GM18505 (cell line): ENCODE measurements around the gene FGF14.

Source experiments
- ATAC-seq: cut with Tn5 transposase; IDR thresholded peaks from one replicate; pipeline ENCODE4 v1.9.1; 2021; ENCODE audit not compliant: unreplicated experiment
- POLR2A ChIP-seq: IDR thresholded peaks from 4 replicates; pipeline ENCODE4 v1.6.1; 2011; ENCODE audit warnings: borderline replicate concordance; ENCODE audit not compliant: insufficient read depth, insufficient read length; ENCODE audit errors: extremely low read depth

FGF14 gene

DNA sequence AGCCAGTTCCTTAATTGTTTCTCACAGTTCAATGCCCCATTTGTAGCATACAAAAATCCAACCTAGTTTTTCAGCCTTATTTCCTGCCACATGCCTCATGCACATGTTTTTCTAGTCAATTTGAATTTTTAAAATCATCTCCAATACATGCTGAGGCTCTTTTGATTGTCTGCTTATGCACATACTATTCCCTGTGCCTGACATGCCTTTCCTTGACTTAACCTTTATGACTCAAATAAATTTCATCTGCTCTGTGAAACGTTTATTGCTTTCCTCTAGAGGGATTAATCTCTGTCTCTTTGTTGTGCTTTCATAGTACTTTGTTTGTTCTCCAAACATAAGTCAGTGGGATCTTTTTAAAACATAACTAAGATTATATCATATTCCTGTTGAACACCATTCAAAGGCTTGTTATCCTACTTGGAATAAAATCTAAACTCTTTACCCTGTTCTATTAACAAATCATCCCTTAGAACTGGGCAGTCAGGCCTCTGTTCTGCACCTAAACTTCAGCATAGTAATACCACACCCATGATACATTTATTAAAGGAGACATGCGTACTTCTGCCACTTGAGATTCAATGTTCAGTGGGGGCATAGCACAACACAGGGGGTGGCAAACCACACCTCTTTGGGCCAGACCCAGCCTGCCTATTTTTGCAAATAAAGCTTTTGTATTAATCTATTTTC is 346.6 kb downstream of the FGF14 start:
- no peak for ATAC-seq
- no peak for TF ChIP-seq POLR2A

DNA sequence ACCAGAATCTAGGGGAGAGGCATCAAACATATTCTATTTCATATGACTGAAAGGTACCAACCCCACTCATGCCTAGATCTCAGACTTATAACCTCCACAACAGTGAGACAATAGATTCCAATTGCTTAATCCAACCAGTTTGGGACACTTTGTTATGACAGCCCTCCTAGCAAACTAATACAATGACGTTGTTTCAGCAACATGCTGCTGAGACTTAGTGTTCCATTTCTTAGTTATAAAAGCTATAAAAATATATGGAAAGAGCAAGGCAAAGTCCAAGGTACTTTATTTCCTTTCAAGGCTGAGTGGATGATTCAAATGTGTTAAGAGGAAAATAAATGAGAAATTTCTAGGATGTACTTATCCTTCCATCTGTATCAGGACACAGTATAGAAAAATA is 352.0 kb downstream of the FGF14 start:
- no peak for ATAC-seq
- TF ChIP-seq POLR2A = no peak

GRCh38 chr13:102045731-102046130 is 356.1 kb downstream of the FGF14 start:
- ATAC-seq = no peak
- TF ChIP-seq POLR2A = no peak

GRCh38 chr13:102042746-102043145 is 359.1 kb downstream of the FGF14 start:
- no peak for TF ChIP-seq POLR2A
- ATAC-seq = no peak

DNA sequence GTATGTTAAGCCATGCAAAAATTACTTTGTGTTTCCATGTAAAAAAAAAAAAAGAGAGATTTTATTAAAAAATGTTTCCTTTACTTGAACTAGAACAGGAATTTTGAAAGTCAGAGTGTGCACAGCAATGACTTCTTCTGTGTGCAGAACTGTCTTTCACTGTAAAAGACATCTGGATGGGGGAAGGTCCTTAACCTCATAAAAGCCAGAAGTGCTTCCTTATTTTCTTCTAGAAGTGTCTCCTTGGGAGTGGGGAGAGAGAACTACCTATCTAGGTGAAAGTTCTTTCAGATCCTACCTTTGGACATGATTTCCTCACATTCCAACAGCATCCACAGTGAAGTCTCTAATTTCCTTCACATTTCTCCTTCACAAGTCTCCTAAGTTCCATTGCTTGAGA is 360.3 kb downstream of the FGF14 start:
- no peak for ATAC-seq
- TF ChIP-seq POLR2A = no peak

DNA sequence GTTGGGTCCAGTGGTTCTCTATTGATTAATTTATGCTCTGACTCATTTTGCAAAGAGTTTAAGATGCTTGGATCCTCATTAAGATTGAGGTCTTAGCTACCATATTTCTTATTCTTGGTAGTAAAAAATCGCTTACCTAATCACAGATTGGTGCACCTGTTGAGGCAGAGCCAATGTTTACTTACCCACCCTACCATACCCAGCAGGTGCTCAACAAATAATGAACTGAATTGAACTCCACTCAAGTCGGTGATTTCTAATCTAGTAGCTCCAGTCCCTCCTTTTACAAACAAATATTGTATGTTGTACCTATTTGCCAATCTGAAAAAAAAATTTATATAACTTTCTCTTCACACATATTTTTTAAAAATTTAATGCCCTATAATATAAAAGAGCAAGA is 361.0 kb downstream of the FGF14 start:
- TF ChIP-seq POLR2A = no peak
- no peak for ATAC-seq

DNA sequence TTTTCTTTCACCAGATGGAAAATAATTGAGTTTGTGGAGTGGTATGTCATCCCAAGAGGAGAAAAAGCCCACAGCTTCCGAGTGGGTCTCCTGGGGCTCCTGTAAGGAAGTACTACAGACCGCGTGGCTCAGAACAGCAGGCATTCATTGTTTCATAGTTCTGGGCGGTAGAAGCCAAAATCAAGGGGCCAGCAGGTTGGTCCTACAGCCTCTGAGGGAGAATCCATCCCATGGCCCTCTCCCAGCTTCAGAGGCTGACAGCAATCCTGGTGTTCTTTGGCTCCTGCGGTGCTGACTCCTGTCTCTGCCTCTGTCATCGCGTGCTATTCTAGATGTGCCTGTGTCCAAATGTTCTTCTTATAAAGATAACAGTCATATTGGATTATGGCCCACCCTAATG is 362.6 kb downstream of the FGF14 start:
- ATAC-seq = no peak
- no peak for TF ChIP-seq POLR2A

- no peak for TF ChIP-seq POLR2A
- ATAC-seq = no peak
These were observed 363.1 kb downstream of the FGF14 start for GRCh38 chr13:102038787-102039186.

GRCh38 chr13:102035969-102036368 is 365.9 kb downstream of the FGF14 start:
- no peak for TF ChIP-seq POLR2A
- no peak for ATAC-seq

GRCh38 chr13:102033857-102034331 is 368.0 kb downstream of the FGF14 start:
- ATAC-seq = no peak
- no peak for TF ChIP-seq POLR2A

DNA sequence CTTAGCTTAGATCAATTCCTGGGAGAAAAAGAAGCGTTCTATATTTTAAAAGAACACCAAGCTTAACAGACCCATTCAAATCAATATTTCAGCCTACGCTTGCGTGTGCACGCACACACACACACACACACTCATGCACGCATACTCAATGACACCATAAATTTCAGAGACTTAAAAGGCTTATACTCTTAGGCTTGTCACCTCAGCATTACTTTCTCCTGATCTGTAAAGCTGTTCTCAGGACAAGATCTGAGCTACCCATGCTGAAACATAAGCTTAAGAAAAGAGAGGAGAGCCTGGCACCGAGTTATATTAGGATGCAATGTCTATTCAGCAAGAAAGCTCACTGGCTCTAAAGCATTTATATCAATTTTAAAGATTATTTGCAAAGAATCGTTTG is 368.5 kb downstream of the FGF14 start:
- ATAC-seq = no peak
- TF ChIP-seq POLR2A = no peak

DNA sequence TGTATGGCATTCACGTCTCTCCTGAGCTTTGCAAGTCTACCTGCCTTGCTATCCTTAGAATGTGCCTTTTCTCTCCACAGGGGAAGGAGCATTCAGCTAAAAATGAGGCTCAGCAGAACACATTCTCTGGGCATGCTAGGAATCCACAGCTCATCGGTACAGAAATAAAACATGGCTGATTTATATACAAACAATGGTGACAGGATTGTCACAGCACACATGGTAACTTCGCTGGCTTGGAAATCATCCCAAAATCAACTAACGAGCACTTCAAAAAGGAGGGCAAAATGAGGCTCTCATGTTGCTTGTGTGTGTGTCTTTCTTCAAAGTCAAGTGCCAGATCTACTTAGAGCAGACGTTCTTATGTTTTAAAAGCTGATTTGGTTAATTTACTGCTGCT is 373.0 kb downstream of the FGF14 start:
- no peak for ATAC-seq
- no peak for TF ChIP-seq POLR2A

DNA sequence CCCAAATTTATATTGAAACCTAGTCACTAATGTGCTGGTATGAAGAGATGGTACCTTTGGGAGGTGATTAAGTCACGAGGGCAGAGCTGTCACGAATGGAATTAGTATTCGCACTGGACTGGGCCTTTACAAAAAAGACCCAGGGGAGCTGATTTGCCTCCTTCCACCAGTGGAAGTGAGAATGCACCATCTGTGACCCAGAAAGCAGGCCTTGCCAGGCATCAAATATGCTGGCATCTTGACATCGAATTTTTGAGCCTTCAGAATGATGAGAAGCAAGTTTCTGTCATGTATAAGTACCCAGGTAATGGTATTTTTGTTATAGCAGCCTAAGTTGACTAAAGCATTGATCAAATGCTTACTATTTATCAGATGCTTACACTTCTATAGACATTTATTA is 373.6 kb downstream of the FGF14 start:
- no peak for ATAC-seq
- no peak for TF ChIP-seq POLR2A

DNA sequence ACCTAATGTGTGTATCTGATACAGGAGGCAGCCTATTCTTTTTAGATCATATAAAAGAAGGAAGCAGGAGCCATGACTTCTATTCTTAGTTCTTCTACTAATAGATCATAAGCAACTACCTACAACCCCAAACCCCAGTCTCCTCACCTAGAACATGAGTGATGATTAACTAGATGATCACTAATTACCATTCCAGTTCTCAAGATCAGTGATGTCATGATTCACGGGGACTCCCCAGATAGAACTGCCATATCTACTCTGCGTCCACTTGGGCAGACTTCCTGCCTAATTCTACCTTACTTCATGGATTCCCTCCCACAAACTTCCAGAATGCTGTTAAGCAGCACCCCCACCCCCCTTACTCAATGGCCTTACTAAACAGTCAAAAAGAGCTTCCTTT is 380.1 kb downstream of the FGF14 start:
- TF ChIP-seq POLR2A = no peak
- no peak for ATAC-seq
